ENCODE data around the gene GADD45A. TPM values are rescaled to one million over a fixed set of nuclear protein-coding genes. Genes with fewer than 3 reads are reported as not detected.
A peak's percentile ranks its signal among the peaks of the same experiment; 100 is the strongest.

The GADD45A gene
- total and polyA plus RNA-seq, 9 of the 15 experiments (the other 6 are each of a cell fraction or from before 2014, with no cell fraction given): 21.3 to 156 (median 62.1) TPM

DNA sequence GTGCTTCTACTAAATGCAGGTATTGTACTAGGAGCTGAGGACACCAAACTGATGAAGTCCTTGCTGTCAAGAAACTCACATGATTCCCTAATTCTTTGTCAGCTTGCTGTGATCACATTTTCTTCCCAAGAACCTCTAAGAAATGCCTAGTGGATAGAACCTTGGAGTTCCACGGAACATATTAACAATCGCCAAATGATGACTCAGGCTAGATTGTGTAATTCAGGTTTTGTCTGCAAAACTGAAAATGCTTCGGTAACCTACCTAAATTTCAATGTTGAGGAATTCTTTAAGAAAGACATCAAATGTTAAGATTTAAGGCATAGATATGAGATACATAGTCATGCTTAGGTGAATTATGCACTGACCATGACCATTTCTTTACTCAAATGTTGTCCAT lies 1.7 kb upstream of the GADD45A start:
- ChIA-PET POLR2A (interaction anchor here (0.6 to 5.3 kb wide), 9 partner anchors 11 to 185 kb away, joined by 3 to 62 read pairs (median 5); no protein-coding TSS in a partner anchor), CTCF (ENCODE audit: low intra/inter-chr PET ratio) (no interaction called here)
- 4% methylated on average over 3 of the region's 3 CpGs for WGBS (ENCODE audit: insufficient coverage, low coverage, missing lambda C conversion rate)
- FAIRE-seq (no peak), DNase-seq (ENCODE audit: extremely low read depth in 1 of 4, low spot score in 3 of 4) (no peak), ATAC-seq (no peak)
- H3K4me2 ChIP-seq (ENCODE audit: insufficient read depth, low read length): peak overlapping the region; percentile 86
- peak overlapping the region in 1 of 2 experiments; percentile 79; a peak in 2 of 4 replicates for H3K9ac ChIP-seq (ENCODE audit: insufficient read depth in 1 of 2, low read depth in 2 of 2, low read length in 2 of 2)
- H4K20me1 ChIP-seq (replicated peaks; ENCODE audit: control insufficient read depth, insufficient read depth, low read length): 0 out of 2 replicates have a peak, but pooled peaks cover 3% of the 10 kb centered on the region
- intact Hi-C loops (cut with micrococcal nuclease) (loop anchor here (10.0 kb wide), 1 partner anchor 249 kb away; the partner anchor contains the start of gene SERBP1), in situ Hi-C loops (cut with MboI) (no loop called here)
- H3K4me3 ChIP-seq: no peak overlapping the region
- H3K36me3 ChIP-seq (ENCODE audit: control insufficient read depth, insufficient read depth, low read length): peaks cover 22% of the 10 kb centered on the region
- H3K27me3 ChIP-seq (ENCODE audit: control insufficient read depth in 2 of 2, insufficient read depth in 2 of 2, low read length in 2 of 2): no peaks in the 10 kb centered on the region
- BruUV-seq (replicated peaks): no TSS peak
- peak overlapping the region; percentile 87 for H3K27ac ChIP-seq (ENCODE audit: extremely low read depth, low read depth, low read length)
- H2AFZ ChIP-seq (ENCODE audit: low read depth, low read length): peak overlapping the region; percentile 82
- peaks cover 39% of the 10 kb centered on the region for H3K79me2 ChIP-seq (ENCODE audit: control insufficient read depth, insufficient read depth, low read length)
- H3K4me1 ChIP-seq (replicated peaks in 1 of 2; ENCODE audit: control insufficient read depth in 2 of 2, insufficient read depth in 2 of 2, low read length in 2 of 2): peaks cover 18 to 21% of the 10 kb centered on the region in 2 experiments; a peak in 4 of 5 replicates
- H3K9me3 ChIP-seq (replicated peaks; ENCODE audit: control insufficient read depth, insufficient read depth, low read depth, low read length): no peaks in the 10 kb centered on the region
- H3K9me1 ChIP-seq (ENCODE audit: control insufficient read depth, insufficient read depth, low read length): no peaks in the 10 kb centered on the region
- TF ChIP-seq NRF1 (conservative IDR thresholded peaks at IDR 0.05 in 1 of 2, IDR thresholded peaks at IDR 0.05 in 1 of 2) (no peak), MIER1 (IDR thresholded peaks at IDR 0.05; ENCODE audit: low read depth) (no peak), POLR3A (IDR thresholded peaks at IDR 0.05; ENCODE audit: borderline replicate concordance, extremely low read depth, insufficient read depth, insufficient read length) (no peak), PTTG1 (tag; IDR thresholded peaks at IDR 0.05; ENCODE audit: low read depth) (0 out of 2 replicates have a peak, but pooled peaks have one; percentile 26), BCL6 (CRISPR knock-in tag; IDR thresholded peaks at IDR 0.05) (no peak), MAFK (IDR thresholded peaks at IDR 0.05; ENCODE audit: low read length) (peak; percentile 29; the same call in 1 of the 2 replicates), POLR2G (IDR thresholded peaks at IDR 0.05; ENCODE audit: low read depth, low read length) (no peak), ARHGAP35 (IDR thresholded peaks at IDR 0.05; ENCODE audit: partially characterized antibody) (no peak), CEBPG (CRISPR knock-in tag; IDR thresholded peaks at IDR 0.05) (peak; percentile 38; the same call in 1 of the 2 replicates), CEBPG (tag; conservative IDR thresholded peaks at IDR 0.05 in 1 of 2, IDR thresholded peaks at IDR 0.05 in 1 of 2) (peak; percentile 73 to 78; a peak in 3 of 4 replicates), NFE2 (IDR thresholded peaks at IDR 0.05; ENCODE audit: low read depth) (peak; percentile 24; the same call in 1 of the 2 replicates), HDAC3 (IDR thresholded peaks at IDR 0.05; ENCODE audit: borderline replicate concordance, partially characterized antibody) (no peak)
- TF ChIP-seq, protein P1, sequence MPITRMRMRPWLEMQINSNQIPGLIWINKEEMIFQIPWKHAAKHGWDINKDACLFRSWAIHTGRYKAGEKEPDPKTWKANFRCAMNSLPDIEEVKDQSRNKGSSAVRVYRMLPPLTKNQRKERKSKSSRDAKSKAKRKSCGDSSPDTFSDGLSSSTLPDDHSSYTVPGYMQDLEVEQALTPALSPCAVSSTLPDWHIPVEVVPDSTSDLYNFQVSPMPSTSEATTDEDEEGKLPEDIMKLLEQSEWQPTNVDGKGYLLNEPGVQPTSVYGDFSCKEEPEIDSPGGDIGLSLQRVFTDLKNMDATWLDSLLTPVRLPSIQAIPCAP (CRISPR knock-in tag; IDR thresholded peaks at IDR 0.05; ENCODE audit: borderline replicate concordance): no peak
- TF ChIP-seq, protein P2, sequence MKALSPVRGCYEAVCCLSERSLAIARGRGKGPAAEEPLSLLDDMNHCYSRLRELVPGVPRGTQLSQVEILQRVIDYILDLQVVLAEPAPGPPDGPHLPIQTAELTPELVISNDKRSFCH (CRISPR knock-in tag; IDR thresholded peaks at IDR 0.05): no peak
- TF ChIP-seq, protein P2 (tag; IDR thresholded peaks at IDR 0.05): no peak
- TF ChIP-seq, protein P3, sequence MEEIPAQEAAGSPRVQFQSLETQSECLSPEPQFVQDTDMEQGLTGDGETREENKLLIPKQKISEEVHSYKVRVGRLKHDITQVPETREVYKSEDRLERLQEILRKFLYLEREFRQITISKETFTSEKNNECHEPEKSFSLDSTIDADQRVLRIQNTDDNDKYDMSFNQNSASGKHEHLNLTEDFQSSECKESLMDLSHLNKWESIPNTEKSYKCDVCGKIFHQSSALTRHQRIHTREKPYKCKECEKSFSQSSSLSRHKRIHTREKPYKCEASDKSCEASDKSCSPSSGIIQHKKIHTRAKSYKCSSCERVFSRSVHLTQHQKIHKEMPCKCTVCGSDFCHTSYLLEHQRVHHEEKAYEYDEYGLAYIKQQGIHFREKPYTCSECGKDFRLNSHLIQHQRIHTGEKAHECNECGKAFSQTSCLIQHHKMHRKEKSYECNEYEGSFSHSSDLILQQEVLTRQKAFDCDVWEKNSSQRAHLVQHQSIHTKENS (CRISPR knock-in tag; IDR thresholded peaks at IDR 0.05): no peak
- TF ChIP-seq, protein P4, sequence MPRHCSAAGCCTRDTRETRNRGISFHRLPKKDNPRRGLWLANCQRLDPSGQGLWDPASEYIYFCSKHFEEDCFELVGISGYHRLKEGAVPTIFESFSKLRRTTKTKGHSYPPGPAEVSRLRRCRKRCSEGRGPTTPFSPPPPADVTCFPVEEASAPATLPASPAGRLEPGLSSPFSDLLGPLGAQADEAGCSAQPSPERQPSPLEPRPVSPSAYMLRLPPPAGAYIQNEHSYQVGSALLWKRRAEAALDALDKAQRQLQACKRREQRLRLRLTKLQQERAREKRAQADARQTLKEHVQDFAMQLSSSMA (CRISPR knock-in tag; IDR thresholded peaks at IDR 0.05): no peak
- TF ChIP-seq, protein P5, sequence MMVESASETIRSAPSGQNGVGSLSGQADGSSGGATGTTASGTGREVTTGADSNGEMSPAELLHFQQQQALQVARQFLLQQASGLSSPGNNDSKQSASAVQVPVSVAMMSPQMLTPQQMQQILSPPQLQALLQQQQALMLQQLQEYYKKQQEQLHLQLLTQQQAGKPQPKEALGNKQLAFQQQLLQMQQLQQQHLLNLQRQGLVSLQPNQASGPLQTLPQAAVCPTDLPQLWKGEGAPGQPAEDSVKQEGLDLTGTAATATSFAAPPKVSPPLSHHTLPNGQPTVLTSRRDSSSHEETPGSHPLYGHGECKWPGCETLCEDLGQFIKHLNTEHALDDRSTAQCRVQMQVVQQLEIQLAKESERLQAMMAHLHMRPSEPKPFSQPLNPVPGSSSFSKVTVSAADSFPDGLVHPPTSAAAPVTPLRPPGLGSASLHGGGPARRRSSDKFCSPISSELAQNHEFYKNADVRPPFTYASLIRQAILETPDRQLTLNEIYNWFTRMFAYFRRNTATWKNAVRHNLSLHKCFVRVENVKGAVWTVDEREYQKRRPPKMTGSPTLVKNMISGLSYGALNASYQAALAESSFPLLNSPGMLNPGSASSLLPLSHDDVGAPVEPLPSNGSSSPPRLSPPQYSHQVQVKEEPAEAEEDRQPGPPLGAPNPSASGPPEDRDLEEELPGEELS (CRISPR knock-in tag; IDR thresholded peaks at IDR 0.05; ENCODE audit: borderline replicate concordance): no peak
